HEK293T (cell line): ENCODE data around the gene ENO2.

Source experiments
- ELF4 ChIP-seq: fragments of 450-650 bp; IDR thresholded peaks from 2 replicates; pipeline ENCODE4 v1.6.1; 2017; ENCODE audit warnings: antibody characterized with exemption
- FOXA1 ChIP-seq: fragments of 450-650 bp; IDR thresholded peaks from 2 replicates; pipeline ENCODE4 v1.6.1; 2016; ENCODE audit warnings: mild to moderate bottlenecking
- NFRKB ChIP-seq: fragments of 450-650 bp; IDR thresholded peaks from 2 replicates; pipeline ENCODE4 v1.6.1; 2016; ENCODE audit warnings: mild to moderate bottlenecking, moderate library complexity
- SUZ12 ChIP-seq: fragments of 450-650 bp; IDR thresholded peaks from 2 replicates; pipeline ENCODE4 v1.6.1; 2016; ENCODE audit warnings: mild to moderate bottlenecking

GRCh38 chr12:6950811-6951540, 36.6 kb downstream of the ENO2 start, which contains the start of gene PTPN6:
- TF ChIP-seq SUZ12: no peak
- TF ChIP-seq NFRKB: no peak
- TF ChIP-seq FOXA1: no peak
- no peak for TF ChIP-seq ELF4
